SK-N-SH (cell line): ENCODE results near the gene OSBPL10.

Experiments
- CTCF ChIP-seq: fragments of 200-600 bp; sonication (generic); IDR thresholded peaks from 2 replicates; pipeline ENCODE4 v1.6.1; 2017; ENCODE audit warnings: antibody characterized with exemption, mild to moderate bottlenecking, moderate library complexity
- RCOR1 ChIP-seq: fragments of 150-350 bp; IDR thresholded peaks from 2 replicates; pipeline ENCODE4 v1.6.1; 2017; ENCODE audit warnings: antibody characterized with exemption, low read length
- RXRA ChIP-seq: IDR thresholded peaks from 2 replicates; pipeline ENCODE4 v1.4.0; 2012; ENCODE audit warnings: low read depth, mild to moderate bottlenecking, borderline replicate concordance
- SIN3A ChIP-seq: IDR thresholded peaks from 2 replicates; pipeline ENCODE4 v1.6.1; 2012; ENCODE audit warnings: low read depth, mild to moderate bottlenecking, low read length, moderate library complexity, borderline replicate concordance
- SMC3 ChIP-seq: IDR thresholded peaks from 2 replicates; pipeline ENCODE4 v1.6.1; 2012; ENCODE audit warnings: low read depth, low read length, improper control_type of control experiment
- TAF1 ChIP-seq: IDR thresholded peaks from 2 replicates; pipeline ENCODE4 v1.6.1; 2012; ENCODE audit warnings: low read depth, mild to moderate bottlenecking, low read length, moderate library complexity, borderline replicate concordance
- TEAD4 ChIP-seq: IDR thresholded peaks from 2 replicates; pipeline ENCODE4 v1.4.0; 2012; ENCODE audit warnings: mild to moderate bottlenecking, borderline replicate concordance; ENCODE audit not compliant: insufficient read depth
- USF1 ChIP-seq: IDR thresholded peaks from 2 replicates; pipeline ENCODE4 v1.4.0; 2012; ENCODE audit warnings: low read depth, borderline replicate concordance
- USF2 ChIP-seq: fragments of 150-350 bp; IDR thresholded peaks from 2 replicates; pipeline ENCODE4 v1.6.1; 2017; ENCODE audit warnings: antibody characterized with exemption, low read length, low read depth, borderline replicate concordance
- YY1 ChIP-seq: IDR thresholded peaks from 2 replicates; pipeline ENCODE4 v1.4.0; 2012; ENCODE audit warnings: low read depth, mild to moderate bottlenecking
- TF ChIP-seq, protein P1 (sequence below): IDR thresholded peaks from 2 replicates; pipeline ENCODE4 v1.6.1; 2012; ENCODE audit warnings: mild to moderate bottlenecking, low read depth, low read length, moderate library complexity
- TF ChIP-seq, protein P2 (sequence below): fragments of 150-350 bp; IDR thresholded peaks from 2 replicates; pipeline ENCODE4 v1.6.1; 2016; ENCODE audit warnings: mild to moderate bottlenecking, low read depth, low read length
- TF ChIP-seq, protein P3 (sequence below): IDR thresholded peaks from 2 replicates; pipeline ENCODE4 v1.4.0; 2012; ENCODE audit warnings: low read depth
- TF ChIP-seq, protein P4 (sequence below): IDR thresholded peaks from 2 replicates; pipeline ENCODE4 v1.4.0; 2012; ENCODE audit warnings: low read depth, borderline replicate concordance

DNA sequence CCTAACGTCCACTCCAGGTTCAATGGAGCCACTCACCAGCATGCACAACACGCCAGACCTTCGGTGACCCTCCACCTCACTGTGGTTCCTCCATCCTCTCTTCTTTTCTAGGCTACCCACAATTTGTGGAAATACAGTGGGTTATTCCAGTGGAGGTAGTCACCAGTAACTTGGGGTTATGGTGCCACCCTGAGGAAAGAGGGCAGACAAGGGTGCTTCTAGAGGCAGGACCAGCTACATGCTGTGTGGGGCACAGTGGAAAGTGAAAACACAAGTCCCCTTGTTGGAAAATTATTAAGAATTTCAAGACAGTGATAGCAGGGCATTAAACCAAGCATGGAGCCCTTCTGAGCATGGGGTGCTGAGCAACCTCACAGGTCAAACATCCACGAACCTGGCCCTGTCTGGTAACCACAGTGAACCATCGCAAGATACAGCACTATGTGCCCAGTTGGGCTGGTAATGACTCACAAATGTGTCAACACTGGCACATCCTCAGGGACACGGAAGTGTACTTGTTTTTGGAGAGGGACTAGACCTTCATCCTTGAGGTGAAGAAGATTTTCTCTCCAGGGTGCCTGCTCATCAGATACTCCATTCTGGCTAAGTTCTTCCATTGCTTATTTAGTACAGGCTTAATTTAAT lies 281.6 kb downstream of the OSBPL10 start:
- TF ChIP-seq TEAD4 (no peak), CTCF (no peak), YY1 (no peak), TAF1 (no peak), USF2 (no peak), SIN3A (no peak), SMC3 (no peak), RCOR1 (no peak), USF1 (no peak), RXRA (no peak)
- TF ChIP-seq, protein P1, sequence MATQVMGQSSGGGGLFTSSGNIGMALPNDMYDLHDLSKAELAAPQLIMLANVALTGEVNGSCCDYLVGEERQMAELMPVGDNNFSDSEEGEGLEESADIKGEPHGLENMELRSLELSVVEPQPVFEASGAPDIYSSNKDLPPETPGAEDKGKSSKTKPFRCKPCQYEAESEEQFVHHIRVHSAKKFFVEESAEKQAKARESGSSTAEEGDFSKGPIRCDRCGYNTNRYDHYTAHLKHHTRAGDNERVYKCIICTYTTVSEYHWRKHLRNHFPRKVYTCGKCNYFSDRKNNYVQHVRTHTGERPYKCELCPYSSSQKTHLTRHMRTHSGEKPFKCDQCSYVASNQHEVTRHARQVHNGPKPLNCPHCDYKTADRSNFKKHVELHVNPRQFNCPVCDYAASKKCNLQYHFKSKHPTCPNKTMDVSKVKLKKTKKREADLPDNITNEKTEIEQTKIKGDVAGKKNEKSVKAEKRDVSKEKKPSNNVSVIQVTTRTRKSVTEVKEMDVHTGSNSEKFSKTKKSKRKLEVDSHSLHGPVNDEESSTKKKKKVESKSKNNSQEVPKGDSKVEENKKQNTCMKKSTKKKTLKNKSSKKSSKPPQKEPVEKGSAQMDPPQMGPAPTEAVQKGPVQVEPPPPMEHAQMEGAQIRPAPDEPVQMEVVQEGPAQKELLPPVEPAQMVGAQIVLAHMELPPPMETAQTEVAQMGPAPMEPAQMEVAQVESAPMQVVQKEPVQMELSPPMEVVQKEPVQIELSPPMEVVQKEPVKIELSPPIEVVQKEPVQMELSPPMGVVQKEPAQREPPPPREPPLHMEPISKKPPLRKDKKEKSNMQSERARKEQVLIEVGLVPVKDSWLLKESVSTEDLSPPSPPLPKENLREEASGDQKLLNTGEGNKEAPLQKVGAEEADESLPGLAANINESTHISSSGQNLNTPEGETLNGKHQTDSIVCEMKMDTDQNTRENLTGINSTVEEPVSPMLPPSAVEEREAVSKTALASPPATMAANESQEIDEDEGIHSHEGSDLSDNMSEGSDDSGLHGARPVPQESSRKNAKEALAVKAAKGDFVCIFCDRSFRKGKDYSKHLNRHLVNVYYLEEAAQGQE = no peak
- TF ChIP-seq, protein P2, sequence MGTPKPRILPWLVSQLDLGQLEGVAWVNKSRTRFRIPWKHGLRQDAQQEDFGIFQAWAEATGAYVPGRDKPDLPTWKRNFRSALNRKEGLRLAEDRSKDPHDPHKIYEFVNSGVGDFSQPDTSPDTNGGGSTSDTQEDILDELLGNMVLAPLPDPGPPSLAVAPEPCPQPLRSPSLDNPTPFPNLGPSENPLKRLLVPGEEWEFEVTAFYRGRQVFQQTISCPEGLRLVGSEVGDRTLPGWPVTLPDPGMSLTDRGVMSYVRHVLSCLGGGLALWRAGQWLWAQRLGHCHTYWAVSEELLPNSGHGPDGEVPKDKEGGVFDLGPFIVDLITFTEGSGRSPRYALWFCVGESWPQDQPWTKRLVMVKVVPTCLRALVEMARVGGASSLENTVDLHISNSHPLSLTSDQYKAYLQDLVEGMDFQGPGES = no peak
- TF ChIP-seq, protein P3, sequence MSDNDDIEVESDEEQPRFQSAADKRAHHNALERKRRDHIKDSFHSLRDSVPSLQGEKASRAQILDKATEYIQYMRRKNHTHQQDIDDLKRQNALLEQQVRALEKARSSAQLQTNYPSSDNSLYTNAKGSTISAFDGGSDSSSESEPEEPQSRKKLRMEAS = no peak
- TF ChIP-seq, protein P4, sequence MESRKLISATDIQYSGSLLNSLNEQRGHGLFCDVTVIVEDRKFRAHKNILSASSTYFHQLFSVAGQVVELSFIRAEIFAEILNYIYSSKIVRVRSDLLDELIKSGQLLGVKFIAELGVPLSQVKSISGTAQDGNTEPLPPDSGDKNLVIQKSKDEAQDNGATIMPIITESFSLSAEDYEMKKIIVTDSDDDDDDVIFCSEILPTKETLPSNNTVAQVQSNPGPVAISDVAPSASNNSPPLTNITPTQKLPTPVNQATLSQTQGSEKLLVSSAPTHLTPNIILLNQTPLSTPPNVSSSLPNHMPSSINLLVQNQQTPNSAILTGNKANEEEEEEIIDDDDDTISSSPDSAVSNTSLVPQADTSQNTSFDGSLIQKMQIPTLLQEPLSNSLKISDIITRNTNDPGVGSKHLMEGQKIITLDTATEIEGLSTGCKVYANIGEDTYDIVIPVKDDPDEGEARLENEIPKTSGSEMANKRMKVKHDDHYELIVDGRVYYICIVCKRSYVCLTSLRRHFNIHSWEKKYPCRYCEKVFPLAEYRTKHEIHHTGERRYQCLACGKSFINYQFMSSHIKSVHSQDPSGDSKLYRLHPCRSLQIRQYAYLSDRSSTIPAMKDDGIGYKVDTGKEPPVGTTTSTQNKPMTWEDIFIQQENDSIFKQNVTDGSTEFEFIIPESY = no peak
